ENCODE measurements around the gene LETM1. TPM values are rescaled to one million over a fixed set of nuclear protein-coding genes. Genes with fewer than 3 reads are reported as not detected.

LETM1 gene
- total RNA-seq, 1 donor from 2014 or later: 44.5 TPM

- DNase-seq: no peak
These were observed 93.5 kb downstream of the LETM1 start for GRCh38 chr4:1762264-1763010.

Other genes starting within 250 kb of the LETM1 start
- 2.0 TPM for gene FAM53A, start 171.8 kb downstream of the LETM1 start, total RNA-seq
- 33.5 TPM for gene SLBP, start 143.8 kb downstream of the LETM1 start, total RNA-seq
- gene TMEM129, start 134.8 kb downstream of the LETM1 start, total RNA-seq: 9.2 TPM
- 14.1 TPM for gene TACC3, start 134.6 kb downstream of the LETM1 start, total RNA-seq
- 30.4 TPM for gene FGFR3, start 62.9 kb downstream of the LETM1 start, total RNA-seq
- gene NSD2, start 15.2 kb upstream of the LETM1 start, total RNA-seq: 41.8 TPM
- gene NELFA, start 152.8 kb upstream of the LETM1 start, total RNA-seq: 19.4 TPM
- gene NAT8L, start 203.2 kb upstream of the LETM1 start, total RNA-seq: 1.2 TPM